ENCODE measurements around the gene UTF1. TPM values are rescaled to one million over a fixed set of nuclear protein-coding genes. Genes with fewer than 3 reads are reported as not detected.

UTF1 gene
- total and polyA plus RNA-seq, 9 of the 15 experiments (the other 6 are each of a cell fraction or from before 2014, with no cell fraction given) = 0.35 to 0.46 TPM; not detected in 7

DNA sequence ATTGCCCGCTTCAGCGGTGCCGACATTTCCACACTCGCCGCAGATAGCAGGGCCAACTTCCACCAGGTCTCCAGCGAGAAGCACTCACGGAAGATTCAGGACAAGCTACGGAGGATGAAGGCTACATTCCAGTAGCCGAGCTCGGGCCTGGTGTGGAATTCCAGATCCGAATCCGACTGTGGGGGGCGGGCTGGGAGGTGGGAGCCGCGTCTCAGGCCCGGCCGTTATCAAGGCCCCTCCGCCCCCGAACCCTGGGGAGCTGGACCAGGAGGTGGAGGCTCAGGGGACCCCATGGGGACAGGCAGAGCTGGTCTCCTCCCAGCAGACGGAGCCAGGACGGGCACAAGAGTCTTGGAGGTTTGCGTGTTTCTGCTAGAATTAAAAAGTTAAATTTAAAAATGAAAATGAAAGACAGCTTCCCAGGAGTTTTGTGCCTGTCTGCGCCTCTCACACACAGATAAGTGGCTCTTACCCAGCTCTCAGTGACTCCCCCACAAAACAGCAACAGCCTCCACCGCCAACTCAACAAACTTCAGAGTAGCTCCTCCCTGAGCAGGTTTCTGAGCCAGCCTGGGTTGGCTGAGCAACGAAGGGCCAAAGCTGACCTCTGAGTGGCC, 5.2 kb upstream of the UTF1 start (continued):
- TF ChIP-seq, protein P1, sequence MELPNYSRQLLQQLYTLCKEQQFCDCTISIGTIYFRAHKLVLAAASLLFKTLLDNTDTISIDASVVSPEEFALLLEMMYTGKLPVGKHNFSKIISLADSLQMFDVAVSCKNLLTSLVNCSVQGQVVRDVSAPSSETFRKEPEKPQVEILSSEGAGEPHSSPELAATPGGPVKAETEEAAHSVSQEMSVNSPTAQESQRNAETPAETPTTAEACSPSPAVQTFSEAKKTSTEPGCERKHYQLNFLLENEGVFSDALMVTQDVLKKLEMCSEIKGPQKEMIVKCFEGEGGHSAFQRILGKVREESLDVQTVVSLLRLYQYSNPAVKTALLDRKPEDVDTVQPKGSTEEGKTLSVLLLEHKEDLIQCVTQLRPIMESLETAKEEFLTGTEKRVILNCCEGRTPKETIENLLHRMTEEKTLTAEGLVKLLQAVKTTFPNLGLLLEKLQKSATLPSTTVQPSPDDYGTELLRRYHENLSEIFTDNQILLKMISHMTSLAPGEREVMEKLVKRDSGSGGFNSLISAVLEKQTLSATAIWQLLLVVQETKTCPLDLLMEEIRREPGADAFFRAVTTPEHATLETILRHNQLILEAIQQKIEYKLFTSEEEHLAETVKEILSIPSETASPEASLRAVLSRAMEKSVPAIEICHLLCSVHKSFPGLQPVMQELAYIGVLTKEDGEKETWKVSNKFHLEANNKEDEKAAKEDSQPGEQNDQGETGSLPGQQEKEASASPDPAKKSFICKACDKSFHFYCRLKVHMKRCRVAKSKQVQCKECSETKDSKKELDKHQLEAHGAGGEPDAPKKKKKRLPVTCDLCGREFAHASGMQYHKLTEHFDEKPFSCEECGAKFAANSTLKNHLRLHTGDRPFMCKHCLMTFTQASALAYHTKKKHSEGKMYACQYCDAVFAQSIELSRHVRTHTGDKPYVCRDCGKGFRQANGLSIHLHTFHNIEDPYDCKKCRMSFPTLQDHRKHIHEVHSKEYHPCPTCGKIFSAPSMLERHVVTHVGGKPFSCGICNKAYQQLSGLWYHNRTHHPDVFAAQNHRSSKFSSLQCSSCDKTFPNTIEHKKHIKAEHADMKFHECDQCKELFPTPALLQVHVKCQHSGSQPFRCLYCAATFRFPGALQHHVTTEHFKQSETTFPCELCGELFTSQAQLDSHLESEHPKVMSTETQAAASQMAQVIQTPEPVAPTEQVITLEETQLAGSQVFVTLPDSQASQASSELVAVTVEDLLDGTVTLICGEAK (IDR thresholded peaks at IDR 0.05) = no peak
- TF ChIP-seq, protein P1 (CRISPR knock-in tag; IDR thresholded peaks at IDR 0.05) = no peak
- TF ChIP-seq ATF1 (CRISPR knock-in tag; IDR thresholded peaks at IDR 0.05) = no peak
- TF ChIP-seq ATF1 (tag; IDR thresholded peaks at IDR 0.05) = peak; percentile 17; the same call in 1 of the 2 replicates
- TF ChIP-seq, protein P2, sequence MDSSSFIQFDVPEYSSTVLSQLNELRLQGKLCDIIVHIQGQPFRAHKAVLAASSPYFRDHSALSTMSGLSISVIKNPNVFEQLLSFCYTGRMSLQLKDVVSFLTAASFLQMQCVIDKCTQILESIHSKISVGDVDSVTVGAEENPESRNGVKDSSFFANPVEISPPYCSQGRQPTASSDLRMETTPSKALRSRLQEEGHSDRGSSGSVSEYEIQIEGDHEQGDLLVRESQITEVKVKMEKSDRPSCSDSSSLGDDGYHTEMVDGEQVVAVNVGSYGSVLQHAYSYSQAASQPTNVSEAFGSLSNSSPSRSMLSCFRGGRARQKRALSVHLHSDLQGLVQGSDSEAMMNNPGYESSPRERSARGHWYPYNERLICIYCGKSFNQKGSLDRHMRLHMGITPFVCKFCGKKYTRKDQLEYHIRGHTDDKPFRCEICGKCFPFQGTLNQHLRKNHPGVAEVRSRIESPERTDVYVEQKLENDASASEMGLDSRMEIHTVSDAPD (CRISPR knock-in tag; IDR thresholded peaks at IDR 0.05) = no peak
- TF ChIP-seq NRF1 (conservative IDR thresholded peaks at IDR 0.05 in 1 of 2, IDR thresholded peaks at IDR 0.05 in 1 of 2) = peak; percentile 74 to 78
- TF ChIP-seq, protein P3, sequence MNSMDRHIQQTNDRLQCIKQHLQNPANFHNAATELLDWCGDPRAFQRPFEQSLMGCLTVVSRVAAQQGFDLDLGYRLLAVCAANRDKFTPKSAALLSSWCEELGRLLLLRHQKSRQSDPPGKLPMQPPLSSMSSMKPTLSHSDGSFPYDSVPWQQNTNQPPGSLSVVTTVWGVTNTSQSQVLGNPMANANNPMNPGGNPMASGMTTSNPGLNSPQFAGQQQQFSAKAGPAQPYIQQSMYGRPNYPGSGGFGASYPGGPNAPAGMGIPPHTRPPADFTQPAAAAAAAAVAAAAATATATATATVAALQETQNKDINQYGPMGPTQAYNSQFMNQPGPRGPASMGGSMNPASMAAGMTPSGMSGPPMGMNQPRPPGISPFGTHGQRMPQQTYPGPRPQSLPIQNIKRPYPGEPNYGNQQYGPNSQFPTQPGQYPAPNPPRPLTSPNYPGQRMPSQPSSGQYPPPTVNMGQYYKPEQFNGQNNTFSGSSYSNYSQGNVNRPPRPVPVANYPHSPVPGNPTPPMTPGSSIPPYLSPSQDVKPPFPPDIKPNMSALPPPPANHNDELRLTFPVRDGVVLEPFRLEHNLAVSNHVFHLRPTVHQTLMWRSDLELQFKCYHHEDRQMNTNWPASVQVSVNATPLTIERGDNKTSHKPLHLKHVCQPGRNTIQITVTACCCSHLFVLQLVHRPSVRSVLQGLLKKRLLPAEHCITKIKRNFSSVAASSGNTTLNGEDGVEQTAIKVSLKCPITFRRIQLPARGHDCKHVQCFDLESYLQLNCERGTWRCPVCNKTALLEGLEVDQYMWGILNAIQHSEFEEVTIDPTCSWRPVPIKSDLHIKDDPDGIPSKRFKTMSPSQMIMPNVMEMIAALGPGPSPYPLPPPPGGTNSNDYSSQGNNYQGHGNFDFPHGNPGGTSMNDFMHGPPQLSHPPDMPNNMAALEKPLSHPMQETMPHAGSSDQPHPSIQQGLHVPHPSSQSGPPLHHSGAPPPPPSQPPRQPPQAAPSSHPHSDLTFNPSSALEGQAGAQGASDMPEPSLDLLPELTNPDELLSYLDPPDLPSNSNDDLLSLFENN (IDR thresholded peaks at IDR 0.05; ENCODE audit: low read depth in 2 of 2, low read length in 2 of 2) = no peak
- TF ChIP-seq SMAD4 (CRISPR knock-in tag; conservative IDR thresholded peaks at IDR 0.05) = 0 out of 2 replicates have a peak, but pooled peaks have one; percentile 21
- TF ChIP-seq SREBF1 (IDR thresholded peaks at IDR 0.05; ENCODE audit: borderline replicate concordance, low read depth, low read length) = no peak
- 0 out of 2 replicates have a peak, but pooled peaks have one; percentile 22 for TF ChIP-seq MTA2 (IDR thresholded peaks at IDR 0.05; ENCODE audit: low read depth)
- peak; percentile 15 for TF ChIP-seq MEIS2 (IDR thresholded peaks at IDR 0.05; ENCODE audit: partially characterized antibody)
- TF ChIP-seq RBBP5 (IDR thresholded peaks at IDR 0.05; ENCODE audit: borderline replicate concordance, insufficient read depth, low read length, poor library complexity, severe bottlenecking) = peak; percentile 42
- peak; percentile 48; the same call in 1 of the 2 replicates for TF ChIP-seq DPF2 (IDR thresholded peaks at IDR 0.05)
- no peak for TF ChIP-seq NFYB (IDR thresholded peaks at IDR 0.05; ENCODE audit: extremely low read depth, insufficient read length)

Measured in K562 (cell line).